SH-SY5Y (cell line): ENCODE results near the gene ZNF136.

Experiments
- GATA2 ChIP-seq: IDR thresholded peaks from 2 replicates; pipeline ENCODE4 v1.6.1; 2011; ENCODE audit warnings: mild to moderate bottlenecking, low read depth, low read length
- GATA3 ChIP-seq: IDR thresholded peaks from 2 replicates; pipeline ENCODE4 v1.6.1; 2011; ENCODE audit warnings: low read depth, mild to moderate bottlenecking, low read length, moderate library complexity

DNA sequence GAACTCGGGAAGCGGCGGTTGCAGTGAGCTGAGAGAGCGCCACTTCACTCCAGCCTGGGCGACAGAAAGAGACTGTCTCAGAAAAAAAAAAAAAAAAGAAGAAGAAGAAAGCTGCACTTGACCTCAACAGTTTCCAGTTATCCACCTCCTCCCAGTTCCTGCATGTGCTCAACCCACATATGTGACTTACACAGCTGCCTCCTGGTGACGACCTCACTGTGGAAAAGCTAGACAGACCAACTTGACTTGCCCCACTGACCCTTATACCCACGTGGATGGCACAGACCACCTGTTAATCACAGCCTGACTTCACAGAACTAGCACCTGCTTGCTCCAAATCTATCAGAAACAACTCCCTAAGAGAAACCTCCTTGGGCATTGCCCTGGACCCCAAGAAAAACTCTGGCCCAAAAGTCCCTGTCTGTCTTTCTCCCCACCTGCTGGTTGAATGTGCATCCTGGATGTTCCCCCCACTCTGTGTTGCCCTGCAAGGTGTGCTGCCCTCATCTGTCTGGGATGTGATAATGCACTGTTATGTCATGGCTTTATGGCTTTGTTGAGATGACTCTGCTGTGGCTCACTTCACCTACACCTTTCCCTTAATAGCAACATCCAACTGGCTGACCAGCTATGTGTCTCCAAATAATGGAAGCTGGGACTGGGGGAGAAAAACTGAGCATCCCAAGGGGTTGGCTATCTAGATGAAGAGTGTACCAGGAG lies 25.5 kb upstream of the ZNF136 start:
- TF ChIP-seq GATA2, result no peak
- no peak for TF ChIP-seq GATA3
